Activated CD8-positive, alpha-beta memory T cell treated with anti-CD3 and anti-CD28 coated beads for 24 hours (primary cell): Measurements from ENCODE around the gene CAPRIN1.
"Not testable (repeated sequence)": the region's sequence is repeated elsewhere in the genome, so short reads cannot be mapped to it uniquely, and the experiment has no call there.

Source experiments
- DNase-seq: peaks from one replicate; pipeline ENCODE4 v3.0.0-alpha.2; 2020

The CAPRIN1 gene

DNA sequence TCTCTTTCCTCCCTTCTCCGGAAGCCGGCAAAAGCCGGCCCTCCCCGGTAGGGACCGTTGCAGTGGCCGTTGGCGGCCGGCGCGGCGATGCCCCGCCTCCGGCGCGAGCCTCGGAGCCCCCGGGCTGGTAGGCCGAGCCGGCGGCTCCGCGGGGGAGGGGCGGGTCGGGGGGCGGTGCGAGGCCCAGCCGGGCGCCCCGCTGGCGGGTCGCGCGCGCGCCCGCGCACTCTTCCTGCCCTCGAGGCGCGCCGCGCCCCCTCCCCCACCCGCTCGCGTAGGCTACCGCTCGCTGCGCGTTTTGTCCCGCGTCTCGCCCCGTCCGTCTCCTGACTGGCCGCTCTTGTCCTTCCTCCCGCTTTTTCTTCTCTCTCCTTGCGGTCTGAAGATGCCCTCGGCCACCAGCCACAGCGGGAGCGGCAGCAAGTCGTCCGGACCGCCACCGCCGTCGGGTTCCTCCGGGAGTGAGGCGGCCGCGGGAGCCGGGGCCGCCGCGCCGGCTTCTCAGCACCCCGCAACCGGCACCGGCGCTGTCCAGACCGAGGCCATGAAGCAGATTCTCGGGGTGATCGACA lies 591 bp downstream of the CAPRIN1 start:
- DNase-seq, result peak; percentile 95

DNA sequence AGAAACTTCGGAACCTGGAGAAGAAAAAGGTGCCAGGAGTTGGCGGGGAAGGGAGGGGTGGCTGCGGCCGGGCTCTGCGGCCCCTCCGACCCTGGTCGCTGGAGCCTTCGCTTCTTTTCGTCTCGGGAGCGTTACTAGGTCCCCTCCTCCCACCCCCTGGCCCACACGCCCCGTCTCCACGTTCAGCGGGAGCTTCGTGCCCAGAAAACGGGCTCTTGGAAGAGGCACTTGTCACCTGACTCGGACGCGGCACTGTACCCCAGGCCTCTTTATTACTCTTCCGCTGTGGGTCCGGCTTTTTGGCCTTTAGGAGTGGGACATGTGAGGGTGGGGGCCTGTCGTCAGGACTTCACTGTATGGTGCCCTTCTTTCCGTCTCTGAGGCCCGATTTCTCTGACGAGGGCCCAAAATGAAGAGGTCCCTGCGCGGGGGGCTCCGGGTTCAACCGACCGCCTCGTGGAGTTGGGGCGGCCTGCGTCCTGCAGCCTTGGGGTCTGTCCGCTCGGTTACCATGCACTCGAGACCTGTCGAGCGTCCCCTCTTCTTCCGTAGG lies 1.2 kb downstream of the CAPRIN1 start:
- DNase-seq, result peak; percentile 79

DNA sequence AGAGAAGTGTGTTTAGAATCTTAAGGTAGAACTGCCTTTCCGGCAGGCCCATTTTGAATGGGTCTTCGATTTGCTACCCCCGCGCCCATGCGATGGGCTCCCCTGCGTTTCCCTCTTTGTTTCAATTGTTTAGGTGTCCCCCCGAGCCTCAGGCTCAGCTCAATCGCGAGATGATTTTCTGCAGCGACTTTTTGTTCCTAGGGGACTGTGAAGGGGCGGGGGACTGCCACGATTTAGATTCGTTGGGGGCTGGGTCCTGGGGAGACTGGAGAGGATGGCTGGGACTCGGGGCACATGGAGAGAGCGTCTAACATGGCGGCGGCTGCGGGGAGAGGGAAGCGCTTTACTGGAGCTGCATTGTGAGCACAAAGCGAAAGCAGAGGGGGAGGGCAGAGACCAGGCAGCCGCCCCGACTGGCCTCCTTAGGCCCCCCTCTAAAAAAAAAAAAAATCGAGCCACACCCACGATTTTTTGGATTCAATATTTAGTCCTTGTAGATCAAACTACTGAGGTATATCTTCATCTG lies 1.7 kb downstream of the CAPRIN1 start:
- peak; percentile 90 for DNase-seq

DNA sequence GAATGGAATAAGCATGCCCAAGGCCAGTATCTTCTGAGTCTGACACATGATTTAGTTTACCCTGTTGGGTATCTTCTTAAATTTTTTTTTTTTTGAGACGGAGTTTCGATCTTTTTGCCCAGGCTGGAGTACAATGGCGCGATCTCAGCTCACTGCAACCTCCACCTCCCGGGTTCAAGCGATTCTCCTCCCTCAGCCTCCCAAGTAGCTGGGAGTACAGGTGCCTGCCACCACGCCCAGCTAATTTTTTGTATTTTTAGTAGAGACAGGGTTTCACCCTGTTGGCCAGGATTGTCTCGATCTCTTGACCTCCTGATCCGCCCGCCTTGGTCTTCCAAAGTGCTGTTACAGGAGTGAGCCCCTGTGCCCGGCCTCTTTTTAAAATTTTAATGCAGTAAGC lies 2.8 kb downstream of the CAPRIN1 start:
- DNase-seq, result not testable (repeated sequence)

DNA sequence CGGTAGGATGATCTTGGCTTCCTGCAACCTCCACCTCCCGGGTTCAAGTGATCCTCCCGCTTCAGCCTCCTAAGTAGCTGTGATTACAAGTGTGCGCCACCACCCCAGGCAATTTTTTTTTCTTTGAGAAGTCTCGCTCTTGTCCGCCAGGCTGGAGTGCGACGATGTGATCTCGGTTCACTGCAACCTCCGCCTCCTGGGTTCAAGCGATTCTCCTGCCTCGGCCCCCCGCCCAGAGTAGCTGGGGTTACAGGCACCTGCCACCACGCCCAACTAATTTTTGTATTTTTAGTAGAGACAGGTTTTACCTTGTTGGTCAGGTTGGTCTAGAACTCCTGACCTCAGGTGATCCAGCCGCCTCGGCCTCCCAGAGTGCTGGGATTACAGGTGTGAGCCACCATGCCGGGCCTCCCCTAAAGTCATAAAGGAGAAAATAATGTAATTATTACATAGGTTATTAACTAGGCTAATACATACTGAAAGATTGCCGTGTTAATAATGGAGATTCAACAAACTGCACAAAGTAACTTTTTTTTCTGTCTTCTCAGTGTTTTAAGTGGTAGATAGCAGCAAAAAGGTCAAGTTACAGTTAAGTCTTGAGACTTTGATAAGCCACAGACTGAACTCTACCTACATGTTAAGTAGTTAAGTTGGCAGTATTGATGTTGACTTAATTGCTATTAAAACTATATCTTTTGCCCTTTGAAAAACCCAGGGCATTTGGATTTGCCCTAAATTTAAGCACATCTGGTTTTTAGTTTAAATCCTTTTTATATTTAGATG lies 3.9 kb downstream of the CAPRIN1 start:
- DNase-seq, result no peak

DNA sequence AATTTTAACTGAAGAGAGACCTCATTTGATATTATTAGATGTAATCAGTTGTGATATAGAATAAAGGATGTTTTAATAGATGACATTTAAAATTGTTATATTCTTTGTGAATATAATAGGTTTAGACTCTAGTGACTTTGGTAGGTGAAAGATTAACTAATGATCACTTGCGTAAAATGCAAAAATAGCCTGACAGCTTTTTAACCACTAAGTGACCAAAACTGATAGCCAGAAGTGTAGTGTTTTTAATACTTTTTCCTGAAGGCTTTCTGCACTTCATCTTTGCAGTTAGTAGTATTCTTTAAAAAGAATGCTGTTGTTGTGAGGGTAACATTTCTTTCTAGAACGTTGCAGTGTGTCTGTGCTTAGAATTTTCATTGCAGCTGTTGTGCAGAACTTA lies 5.1 kb downstream of the CAPRIN1 start:
- DNase-seq, result no peak

DNA sequence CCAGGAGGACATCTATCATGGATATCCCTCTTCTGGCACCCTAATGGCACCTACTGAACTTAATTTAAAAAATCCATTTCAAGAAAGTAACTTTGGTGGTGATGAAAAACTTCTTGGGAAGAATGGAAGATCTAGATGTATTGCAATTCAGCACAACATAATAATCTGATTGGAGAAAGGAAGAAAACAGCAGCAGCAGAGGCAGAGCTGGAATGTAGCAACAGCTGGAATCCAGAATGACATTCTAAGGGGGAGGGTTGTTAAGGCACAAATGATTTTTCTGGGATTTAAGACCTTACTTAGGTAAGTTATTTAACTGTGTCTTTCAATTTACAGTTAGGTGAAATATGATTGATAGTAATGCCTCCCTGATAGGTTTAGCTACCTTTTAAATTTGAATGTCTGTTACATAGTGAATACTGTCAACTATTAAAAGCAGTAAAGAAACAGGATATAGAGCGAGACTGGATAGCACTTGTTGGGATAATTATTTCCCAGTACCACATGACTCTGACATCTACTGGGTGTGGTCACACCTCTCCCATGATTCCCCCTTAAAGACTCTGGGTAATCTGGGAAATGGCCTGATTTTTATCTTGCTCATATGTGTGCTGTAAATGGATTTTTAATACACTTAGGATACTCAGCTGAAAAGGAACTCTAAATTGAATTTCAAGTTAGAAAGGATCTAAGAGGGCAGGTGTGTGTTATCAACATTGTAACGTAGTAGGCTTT lies 11.7 kb downstream of the CAPRIN1 start:
- DNase-seq, result no peak

GRCh38 chr11:34064291-34064690 lies 12.8 kb downstream of the CAPRIN1 start:
- no peak for DNase-seq

GRCh38 chr11:34065505-34066203 lies 14.1 kb downstream of the CAPRIN1 start:
- DNase-seq, result no peak

GRCh38 chr11:34066766-34067165 lies 15.2 kb downstream of the CAPRIN1 start:
- DNase-seq, result not testable (repeated sequence)

GRCh38 chr11:34067383-34068065 lies 16.0 kb downstream of the CAPRIN1 start:
- DNase-seq, result no peak

DNA sequence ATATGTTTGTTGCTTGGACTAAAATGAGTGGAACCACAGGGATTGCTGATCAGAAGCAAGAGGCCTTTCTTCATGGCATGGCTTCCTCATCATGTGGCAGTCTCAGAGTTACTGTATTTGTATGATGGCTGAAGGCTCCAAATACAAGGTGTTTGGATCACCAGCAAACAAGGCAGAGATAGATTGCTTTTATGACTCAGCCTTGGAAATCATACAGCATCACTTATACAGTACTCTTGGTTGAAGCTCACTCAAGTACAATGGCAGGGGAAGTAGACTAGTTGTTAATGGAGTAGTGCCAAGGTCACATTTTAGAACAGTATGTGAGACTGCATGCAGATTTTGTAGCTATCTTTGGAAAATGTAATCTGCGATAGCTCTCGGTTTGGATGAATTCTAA lies 16.6 kb downstream of the CAPRIN1 start:
- DNase-seq, result no peak

GRCh38 chr11:34071306-34071705 lies 19.8 kb downstream of the CAPRIN1 start:
- DNase-seq, result not testable (repeated sequence)

GRCh38 chr11:34072041-34072440 lies 20.5 kb downstream of the CAPRIN1 start:
- no peak for DNase-seq

DNA sequence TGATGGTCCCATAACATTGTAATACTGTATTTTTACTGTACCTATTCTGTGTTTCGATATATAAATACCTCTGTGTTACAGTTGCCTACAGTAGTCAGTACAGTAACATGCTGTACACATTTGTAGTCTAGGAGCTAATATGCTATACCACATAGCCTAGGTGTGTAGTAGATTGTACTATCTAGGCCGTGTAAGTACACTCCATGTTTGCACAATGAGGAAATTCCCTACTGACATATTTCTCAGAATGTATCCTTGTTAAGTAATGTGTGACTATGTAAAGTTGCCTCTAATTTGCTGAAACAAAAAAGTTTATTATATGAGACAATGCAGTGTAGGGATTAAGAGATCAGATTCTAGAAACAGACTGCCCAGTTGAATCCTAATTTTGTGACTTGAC lies 21.3 kb downstream of the CAPRIN1 start:
- no peak for DNase-seq

DNA sequence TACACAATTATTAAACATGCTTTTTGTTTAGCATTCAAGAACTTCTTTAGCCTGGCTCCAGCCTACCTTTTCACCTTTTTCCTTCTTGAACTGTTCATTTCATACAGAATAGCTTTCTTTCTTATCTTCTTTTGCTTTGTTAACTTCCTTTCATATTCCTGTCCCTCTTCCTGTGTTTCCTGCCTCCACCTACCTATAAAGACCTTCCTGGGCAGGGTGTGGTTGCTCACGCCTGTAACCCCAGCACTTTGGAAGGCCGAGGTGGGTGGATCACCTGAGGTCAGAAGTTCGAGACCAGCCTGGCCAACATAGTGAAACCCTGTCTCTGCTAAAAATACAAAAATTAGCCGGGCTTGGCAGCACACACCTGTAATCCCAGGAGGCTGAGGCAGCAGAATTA lies 22.9 kb downstream of the CAPRIN1 start:
- DNase-seq, result no peak

GRCh38 chr11:34075178-34075820 lies 23.8 kb downstream of the CAPRIN1 start:
- DNase-seq, result no peak

GRCh38 chr11:34080609-34081008 lies 29.1 kb downstream of the CAPRIN1 start:
- no peak for DNase-seq

DNA sequence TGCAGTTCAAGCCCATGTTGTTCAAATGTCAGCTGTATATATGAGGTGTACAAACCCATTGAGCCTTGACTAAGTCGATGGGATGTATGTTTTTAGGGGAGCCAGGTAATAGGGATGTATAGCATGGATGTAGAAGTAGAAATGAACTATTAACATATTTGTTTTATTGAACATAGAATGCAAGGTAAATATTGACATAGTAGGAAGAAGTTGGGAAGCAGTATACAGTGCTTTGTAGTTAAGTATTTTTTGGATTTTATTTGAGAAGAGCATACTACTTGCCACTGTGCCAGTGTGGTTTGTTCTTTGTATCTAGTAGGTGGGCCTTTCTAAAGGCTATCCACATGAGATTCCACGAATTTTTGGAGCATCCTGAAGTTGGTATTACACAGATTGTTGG lies 33.1 kb downstream of the CAPRIN1 start:
- no peak for DNase-seq

DNA sequence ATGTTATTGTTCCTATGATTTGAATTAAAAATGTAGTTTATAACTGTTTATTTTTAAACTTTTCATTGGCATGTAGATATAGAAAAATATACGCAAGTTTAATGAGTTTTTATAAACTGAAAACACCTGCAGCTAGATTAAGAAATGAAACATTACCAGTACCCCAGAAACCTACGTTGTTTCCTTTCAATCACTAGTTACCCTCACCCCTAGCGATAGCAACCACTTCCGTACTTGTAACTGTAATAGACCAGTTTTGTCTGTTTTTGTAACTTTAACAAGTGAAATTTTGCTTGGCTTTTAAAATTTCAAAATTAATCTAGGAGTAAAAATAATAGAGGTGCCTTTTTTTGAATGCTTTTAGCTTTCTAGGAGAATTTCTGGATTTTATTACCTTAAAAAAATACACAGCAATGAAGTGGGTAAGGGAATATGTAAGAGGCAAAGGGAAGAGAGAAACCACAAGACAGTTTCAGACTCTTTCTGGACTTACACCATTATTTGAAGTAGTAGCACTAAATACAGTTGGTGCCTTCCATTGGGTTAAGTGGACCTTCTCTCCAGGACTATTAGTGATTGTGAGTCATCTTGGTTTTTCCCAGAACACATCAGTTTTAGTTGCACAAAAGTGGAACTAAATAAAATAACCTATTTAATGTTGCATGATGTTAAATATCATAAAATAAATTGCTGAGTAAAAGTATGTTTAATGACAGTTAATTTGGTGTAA lies 35.2 kb downstream of the CAPRIN1 start:
- DNase-seq, result no peak

DNA sequence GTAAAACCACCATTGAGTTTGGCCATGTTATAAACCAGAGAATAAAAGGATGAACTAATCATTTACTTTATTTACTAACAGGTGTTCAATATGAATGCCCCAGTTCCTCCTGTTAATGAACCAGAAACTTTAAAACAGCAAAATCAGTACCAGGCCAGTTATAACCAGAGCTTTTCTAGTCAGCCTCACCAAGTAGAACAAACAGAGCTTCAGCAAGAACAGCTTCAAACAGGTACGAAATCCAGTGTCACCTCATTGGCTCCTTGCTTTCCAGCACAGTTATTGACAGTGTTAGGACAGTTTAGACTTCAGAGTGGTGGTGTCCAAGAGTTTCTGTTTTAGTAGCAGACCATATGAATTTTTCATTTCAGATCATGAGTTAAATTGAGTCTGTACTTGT lies 40.3 kb downstream of the CAPRIN1 start:
- no peak for DNase-seq
